Body of pancreas (tissue), 4 donors: ENCODE results near the gene GRIN1.

ENCODE experiments used
- CTCF ChIP-seq, 7 experiments: fragments of 450-650 bp in 4 of 7; fragments of 200-600 bp in 3 of 7; sonication (generic) in 3 of 7; IDR thresholded peaks; one replicate each; pipeline ENCODE4 v1.5.1; 2016 to 2019; ENCODE audit warnings: antibody characterized with exemption in 7 of 7
- POLR2A ChIP-seq, 3 donors: fragments of 450-650 bp; IDR thresholded peaks; one replicate each; pipeline ENCODE4 v1.6.1; 2016; ENCODE audit warnings: antibody characterized with exemption in 3 of 3, mild to moderate bottlenecking in 2 of 3

GRCh38 chr9:137216188-137216965 lies 77.4 kb downstream of the GRIN1 start:
- TF ChIP-seq POLR2A (IDR thresholded peaks at IDR 0.05) (no peak), CTCF (IDR thresholded peaks at IDR 0.05) (no peak)
